Fibroblast of lung (primary cell): ENCODE measurements around the gene ARF1. TPM values are rescaled to one million over a fixed set of nuclear protein-coding genes. Genes with fewer than 3 reads are reported as not detected.
A peak's percentile ranks its signal among the peaks of the same experiment; 100 is the strongest.

ENCODE experiments used
- DNase-seq, 2 donors: peaks; one replicate each; pipeline versions ENCODE4 v3.0.0 to v3.0.0-alpha.2; 2010; ENCODE audit warnings: low read depth in 2 of 2
- H2AFZ ChIP-seq: 2 replicates; pipeline ENCODE4 v1.5.1; 2012; ENCODE audit warnings: low read length, control low read depth, inconsistent platforms
- H3K27ac ChIP-seq: 2 replicates; pipeline ENCODE4 v1.5.1; 2011; ENCODE audit warnings: low read length, control low read depth; ENCODE audit not compliant: insufficient read depth
- H3K27me3 ChIP-seq: 2 replicates; pipeline ENCODE4 v1.5.1; 2011; ENCODE audit warnings: mild to moderate bottlenecking, low read length; ENCODE audit not compliant: control insufficient read depth, insufficient read depth
- H3K36me3 ChIP-seq: 2 replicates; pipeline ENCODE4 v1.5.1; 2011; ENCODE audit warnings: low read length; ENCODE audit not compliant: control insufficient read depth, insufficient read depth
- H3K4me1 ChIP-seq: 2 replicates; pipeline ENCODE4 v1.5.1; 2011; ENCODE audit warnings: low read length; ENCODE audit not compliant: control insufficient read depth, insufficient read depth; ENCODE audit errors: extremely low read depth
- H3K4me2 ChIP-seq: 2 replicates; pipeline ENCODE4 v1.5.1; 2011; ENCODE audit warnings: low read length, control low read depth; ENCODE audit not compliant: insufficient read depth; ENCODE audit errors: extremely low read depth
- H3K4me3 ChIP-seq, 4 experiments: fragments of 200-600 bp in 1 of 4; sonication (generic) in 1 of 4; replicated peaks in 1 of 4; 2 replicates each; pipeline ENCODE4 v1.5.1; 2011 to 2016; ENCODE audit warnings: low read length in 4 of 4, low read depth in 3 of 4, mild to moderate bottlenecking in 3 of 4, control low read depth in 2 of 4, inconsistent platforms in 1 of 4, mixed read lengths in 1 of 4; ENCODE audit not compliant: insufficient read depth in 1 of 4; ENCODE audit errors: control extremely low read depth in 1 of 4
- H3K79me2 ChIP-seq: 2 replicates; pipeline ENCODE4 v1.5.1; 2012; ENCODE audit warnings: mild to moderate bottlenecking, low read length, inconsistent platforms; ENCODE audit not compliant: control insufficient read depth, insufficient read depth
- H3K9ac ChIP-seq: 2 replicates; pipeline ENCODE4 v1.5.1; 2011; ENCODE audit warnings: mild to moderate bottlenecking, low read length, control low read depth; ENCODE audit not compliant: insufficient read depth
- H3K9me3 ChIP-seq: 2 replicates; pipeline ENCODE4 v1.5.1; 2012; ENCODE audit warnings: low read depth, low read length; ENCODE audit not compliant: control insufficient read depth, insufficient read depth
- H4K20me1 ChIP-seq: 2 replicates; pipeline ENCODE4 v1.5.1; 2011; ENCODE audit warnings: low read length; ENCODE audit not compliant: control insufficient read depth, insufficient read depth; ENCODE audit errors: extremely low read depth
- EZH2 ChIP-seq: IDR thresholded peaks from 2 replicates; pipeline ENCODE4 v1.5.1; 2012; ENCODE audit warnings: low read length, control low read depth, mild to moderate bottlenecking; ENCODE audit errors: missing control alignments
- polyA plus RNA-seq, 2 donors: library from polyadenylated mRNA; depleted of rRNA in 1 of 2; stranded (reverse) in 1 of 2; unstranded in 1 of 2; fragments of >200 nt; gene quantifications; 2 replicates each; pipeline ENCODE4 v1.2.1, GENCODE V29; 2011 to 2012; ENCODE audit warnings: missing spikeins in 1 of 2
- total RNA-seq: library from RNA; depleted of rRNA; stranded (reverse); fragments of >200 nt; gene quantifications from 2 replicates; pipeline ENCODE4 v1.2.1, GENCODE V29; 2014
- TF ChIP-seq, protein P1 (sequence below), 2 donors: IDR thresholded peaks in 1 of 2; conservative IDR thresholded peaks in 1 of 2; 1 replicate in 1 of 2; 2 replicates in 1 of 2; pipeline ENCODE4 v1.5.1; 2011 to 2012; ENCODE audit warnings: low read length in 2 of 2, control low read depth in 1 of 2, inconsistent platforms in 1 of 2, low read depth in 1 of 2, mild to moderate bottlenecking in 1 of 2

ARF1 gene
- total and polyA plus RNA-seq, 2 donors (not counting 1 experiment from before 2014, with no cell fraction given), result 261 to 546 TPM

DNA sequence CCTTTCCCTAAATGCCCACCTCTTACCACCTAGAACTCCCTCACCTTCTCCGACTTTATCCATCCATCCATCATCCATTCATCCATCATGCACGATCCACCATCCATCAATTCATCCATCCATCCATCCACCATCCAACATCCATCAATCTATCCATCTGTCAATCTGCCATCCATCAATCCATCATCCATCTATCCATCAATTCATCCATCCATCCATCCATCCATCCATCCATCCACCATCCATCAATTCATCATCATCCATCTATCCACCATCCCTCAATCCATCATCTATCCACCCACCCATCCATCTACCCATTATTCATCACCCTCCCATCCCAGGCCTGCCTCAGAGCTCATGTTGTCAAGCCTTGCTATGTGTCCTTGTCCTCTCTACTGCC, 41.2 kb upstream of the ARF1 start:
- no peaks in the 10 kb centered on the region for H3K36me3 ChIP-seq
- no peak for DNase-seq
- no peaks in the 10 kb centered on the region for H3K9me3 ChIP-seq
- no peaks in the 10 kb centered on the region for H3K4me1 ChIP-seq
- H3K79me2 ChIP-seq, result no peaks in the 10 kb centered on the region
- TF ChIP-seq EZH2, result no peak
- TF ChIP-seq, protein P1, sequence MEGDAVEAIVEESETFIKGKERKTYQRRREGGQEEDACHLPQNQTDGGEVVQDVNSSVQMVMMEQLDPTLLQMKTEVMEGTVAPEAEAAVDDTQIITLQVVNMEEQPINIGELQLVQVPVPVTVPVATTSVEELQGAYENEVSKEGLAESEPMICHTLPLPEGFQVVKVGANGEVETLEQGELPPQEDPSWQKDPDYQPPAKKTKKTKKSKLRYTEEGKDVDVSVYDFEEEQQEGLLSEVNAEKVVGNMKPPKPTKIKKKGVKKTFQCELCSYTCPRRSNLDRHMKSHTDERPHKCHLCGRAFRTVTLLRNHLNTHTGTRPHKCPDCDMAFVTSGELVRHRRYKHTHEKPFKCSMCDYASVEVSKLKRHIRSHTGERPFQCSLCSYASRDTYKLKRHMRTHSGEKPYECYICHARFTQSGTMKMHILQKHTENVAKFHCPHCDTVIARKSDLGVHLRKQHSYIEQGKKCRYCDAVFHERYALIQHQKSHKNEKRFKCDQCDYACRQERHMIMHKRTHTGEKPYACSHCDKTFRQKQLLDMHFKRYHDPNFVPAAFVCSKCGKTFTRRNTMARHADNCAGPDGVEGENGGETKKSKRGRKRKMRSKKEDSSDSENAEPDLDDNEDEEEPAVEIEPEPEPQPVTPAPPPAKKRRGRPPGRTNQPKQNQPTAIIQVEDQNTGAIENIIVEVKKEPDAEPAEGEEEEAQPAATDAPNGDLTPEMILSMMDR (conservative IDR thresholded peaks at IDR 0.05 in 1 of 2, IDR thresholded peaks at IDR 0.05 in 1 of 2; ENCODE audit: low read depth in 1 of 2, low read length in 2 of 2), result no peak
- no peak overlapping the region for H3K27ac ChIP-seq
- no peak overlapping the region for H3K4me2 ChIP-seq
- peaks cover 8% of the 10 kb centered on the region for H3K27me3 ChIP-seq
- no peak overlapping the region for H3K4me3 ChIP-seq
- no peaks in the 10 kb centered on the region for H4K20me1 ChIP-seq
- H2AFZ ChIP-seq, result no peak overlapping the region
- no peak overlapping the region for H3K9ac ChIP-seq

DNA sequence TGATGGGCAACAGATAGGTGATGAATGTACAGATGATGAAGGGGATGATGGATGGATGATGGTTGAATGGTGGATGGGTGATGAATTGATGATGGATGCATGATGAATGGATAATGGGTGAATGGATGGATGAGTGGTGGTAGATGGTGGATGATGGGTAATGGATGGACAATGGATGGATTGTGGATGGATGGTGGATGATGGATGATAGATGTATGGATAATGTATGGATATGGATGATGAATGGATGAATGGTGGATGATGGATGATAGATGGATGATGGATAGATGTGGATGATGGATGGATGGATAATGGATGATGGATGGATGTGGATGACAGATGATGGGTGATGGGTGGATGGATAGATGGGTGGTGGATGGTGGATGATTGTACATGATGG, 40.0 kb upstream of the ARF1 start:
- Histone ChIP-seq H3K9me3 (no peaks in the 10 kb centered on the region), H3K4me2 (no peak overlapping the region), H3K27me3 (peaks cover 8% of the 10 kb centered on the region), H3K4me3 (no peak overlapping the region), H3K79me2 (no peaks in the 10 kb centered on the region), H3K27ac (no peak overlapping the region), H2AFZ (no peak overlapping the region), H3K4me1 (no peaks in the 10 kb centered on the region), H3K9ac (no peak overlapping the region), H4K20me1 (no peaks in the 10 kb centered on the region), H3K36me3 (no peaks in the 10 kb centered on the region)
- TF ChIP-seq, protein P1 (conservative IDR thresholded peaks at IDR 0.05 in 1 of 2, IDR thresholded peaks at IDR 0.05 in 1 of 2; ENCODE audit: low read depth in 1 of 2, low read length in 2 of 2), result no peak
- no peak for TF ChIP-seq EZH2
- DNase-seq, result no peak

DNA sequence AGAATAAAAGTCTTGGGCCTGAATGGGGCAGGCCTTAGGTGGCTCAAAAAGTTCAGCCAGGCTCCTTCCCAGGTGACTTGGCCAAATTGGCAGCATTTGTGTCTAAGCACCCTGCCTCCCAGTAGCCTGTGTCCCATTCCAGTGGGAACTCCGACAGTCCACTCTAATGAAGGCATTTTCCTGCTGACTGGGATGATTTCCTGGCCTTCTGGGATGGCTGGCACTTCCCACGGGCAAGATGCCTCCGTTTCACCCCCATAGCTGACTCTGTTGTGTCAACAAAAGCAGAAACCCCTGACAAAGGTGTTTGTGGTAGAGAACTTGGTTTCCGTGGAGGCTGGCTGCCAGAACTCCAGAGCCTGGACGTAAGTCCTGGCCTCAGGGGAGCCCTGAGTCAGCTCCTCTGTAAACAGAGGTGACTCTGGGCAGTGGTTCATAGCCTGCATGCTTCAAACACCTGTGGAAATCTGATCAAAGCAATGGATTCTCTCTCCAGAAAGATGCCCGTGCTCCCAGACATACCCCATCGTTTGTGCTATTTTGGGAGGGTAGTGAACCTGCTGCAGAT, 39.1 kb upstream of the ARF1 start:
- Histone ChIP-seq H3K27me3 (peaks cover 5% of the 10 kb centered on the region), H4K20me1 (no peaks in the 10 kb centered on the region)
- peak in 1 of 2 donors; percentile 17 for DNase-seq

More for the DNA sequence above, 39.1 kb upstream of the ARF1 start:
- H2AFZ ChIP-seq, result no peak overlapping the region
- no peak overlapping the region for H3K4me3 ChIP-seq
- no peak overlapping the region for H3K27ac ChIP-seq
- H3K4me2 ChIP-seq, result no peak overlapping the region
- no peak overlapping the region for H3K9ac ChIP-seq
- no peaks in the 10 kb centered on the region for H3K9me3 ChIP-seq
- no peaks in the 10 kb centered on the region for H3K4me1 ChIP-seq
- no peaks in the 10 kb centered on the region for H3K36me3 ChIP-seq
- TF ChIP-seq EZH2, result no peak
- TF ChIP-seq, protein P1 (conservative IDR thresholded peaks at IDR 0.05 in 1 of 2, IDR thresholded peaks at IDR 0.05 in 1 of 2; ENCODE audit: low read depth in 1 of 2, low read length in 2 of 2), result no peak
- H3K79me2 ChIP-seq, result no peaks in the 10 kb centered on the region
